Hepatocyte (in vitro differentiated cells): ENCODE measurements around the gene GAL3ST2.

Source experiments
- EZH2 ChIP-seq: fragments of 200-600 bp; sonication (generic); IDR thresholded peaks from 2 replicates; pipeline ENCODE4 v1.6.1; 2016; ENCODE audit warnings: antibody characterized with exemption, mild to moderate bottlenecking, borderline replicate concordance
- EZH2phosphoT487 ChIP-seq: fragments of 200-600 bp; sonication (generic); IDR thresholded peaks from one replicate; pipeline ENCODE4 v1.6.1; 2018; ENCODE audit warnings: antibody characterized with exemption, mild to moderate bottlenecking, low read depth, moderate library complexity; ENCODE audit not compliant: unreplicated experiment, severe bottlenecking
- TF ChIP-seq, protein P1 (sequence below): fragments of 200-600 bp; sonication (generic); IDR thresholded peaks from 2 replicates; pipeline ENCODE4 v1.5.1; 2016; ENCODE audit warnings: antibody characterized with exemption, mild to moderate bottlenecking; ENCODE audit not compliant: poor library complexity

- TF ChIP-seq, protein P1, sequence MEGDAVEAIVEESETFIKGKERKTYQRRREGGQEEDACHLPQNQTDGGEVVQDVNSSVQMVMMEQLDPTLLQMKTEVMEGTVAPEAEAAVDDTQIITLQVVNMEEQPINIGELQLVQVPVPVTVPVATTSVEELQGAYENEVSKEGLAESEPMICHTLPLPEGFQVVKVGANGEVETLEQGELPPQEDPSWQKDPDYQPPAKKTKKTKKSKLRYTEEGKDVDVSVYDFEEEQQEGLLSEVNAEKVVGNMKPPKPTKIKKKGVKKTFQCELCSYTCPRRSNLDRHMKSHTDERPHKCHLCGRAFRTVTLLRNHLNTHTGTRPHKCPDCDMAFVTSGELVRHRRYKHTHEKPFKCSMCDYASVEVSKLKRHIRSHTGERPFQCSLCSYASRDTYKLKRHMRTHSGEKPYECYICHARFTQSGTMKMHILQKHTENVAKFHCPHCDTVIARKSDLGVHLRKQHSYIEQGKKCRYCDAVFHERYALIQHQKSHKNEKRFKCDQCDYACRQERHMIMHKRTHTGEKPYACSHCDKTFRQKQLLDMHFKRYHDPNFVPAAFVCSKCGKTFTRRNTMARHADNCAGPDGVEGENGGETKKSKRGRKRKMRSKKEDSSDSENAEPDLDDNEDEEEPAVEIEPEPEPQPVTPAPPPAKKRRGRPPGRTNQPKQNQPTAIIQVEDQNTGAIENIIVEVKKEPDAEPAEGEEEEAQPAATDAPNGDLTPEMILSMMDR, result no peak
- TF ChIP-seq EZH2phosphoT487, result no peak
- TF ChIP-seq EZH2, result no peak
Measured at GRCh38 chr2:241762321-241762932, 14.2 kb upstream of the GAL3ST2 start.
